Colonic mucosa (tissue), 4 donors: ENCODE results near the gene SLC16A13. TPM values are rescaled to one million over a fixed set of nuclear protein-coding genes. Genes with fewer than 3 reads are reported as not detected.

Experiments
- DNase-seq: peaks from one replicate; pipeline ENCODE4 v3.0.0-alpha.2; 2020
- H3K27ac ChIP-seq: fragments of 200-600 bp; one replicate; pipeline ENCODE4 v1.8.0; 2021
- H3K27me3 ChIP-seq: fragments of 200-600 bp; one replicate; pipeline ENCODE4 v1.8.0; 2021
- H3K36me3 ChIP-seq: fragments of 200-600 bp; one replicate; pipeline ENCODE4 v1.8.0; 2021
- H3K4me1 ChIP-seq: fragments of 200-600 bp; one replicate; pipeline ENCODE4 v1.8.0; 2021; ENCODE audit warnings: mild to moderate bottlenecking
- H3K4me3 ChIP-seq: fragments of 200-600 bp; one replicate; pipeline ENCODE4 v1.8.0; 2021
- H3K9ac ChIP-seq, 2 donors: one replicate each; pipeline ENCODE4 v1.7.0; 2013; ENCODE audit warnings: control low read depth in 2 of 2, low read depth in 2 of 2, low read length in 2 of 2
- H3K9me3 ChIP-seq: fragments of 200-600 bp; one replicate; pipeline ENCODE4 v1.8.0; 2021
- CTCF ChIP-seq: fragments of 200-600 bp; IDR thresholded peaks from one replicate; pipeline ENCODE4 v1.8.0; 2022; ENCODE audit warnings: antibody characterized with exemption, mild to moderate bottlenecking
- intact Hi-C: fragments of 100-400 bp; cut with DNase I; formaldehyde crosslinking; loops from one replicate; pipeline ENCODE4 v1.14.1; 2022
- total RNA-seq, 2 donors: library from RNA; stranded (reverse); fragmentation: NEBNext Ultra II Directional in 1 of 2; extraction: Animal tissue kit (Norgen Biotek cat#: 25700) in 1 of 2; gene quantifications; one replicate each; pipeline ENCODE4 v1.2.1, GENCODE V29; 2021
- donor health status: healthy.
- donor health status: DM: no; HTN: no; CAD: no.
- donor health status: DM: no; HTN: no; CAD: no.

The SLC16A13 gene
- total RNA-seq, 2 donors from 2014 or later: 11.0 to 13.9 TPM

- Histone ChIP-seq H3K9me3 (no peaks in the 10 kb centered on the region), H3K27me3 (no peaks in the 10 kb centered on the region), H3K4me1 (no peaks in the 10 kb centered on the region), H3K27ac (no peak overlapping the region), H3K9ac (no peak overlapping the region), H3K36me3 (no peaks in the 10 kb centered on the region), H3K4me3 (no peak overlapping the region)
- no peak for TF ChIP-seq CTCF
- intact Hi-C loops: no loop called here
- no peak for DNase-seq
Measured at GRCh38 chr17:7027335-7027734, 8.5 kb upstream of the SLC16A13 start.

- intact Hi-C loops: no loop called here
- no peak for DNase-seq
- Histone ChIP-seq H3K9ac (no peak overlapping the region), H3K36me3 (no peaks in the 10 kb centered on the region), H3K27ac (no peak overlapping the region), H3K4me1 (no peaks in the 10 kb centered on the region), H3K4me3 (no peak overlapping the region), H3K9me3 (no peaks in the 10 kb centered on the region), H3K27me3 (no peaks in the 10 kb centered on the region)
- TF ChIP-seq CTCF: no peak
Measured at GRCh38 chr17:7029096-7029495, 6.7 kb upstream of the SLC16A13 start.

DNA sequence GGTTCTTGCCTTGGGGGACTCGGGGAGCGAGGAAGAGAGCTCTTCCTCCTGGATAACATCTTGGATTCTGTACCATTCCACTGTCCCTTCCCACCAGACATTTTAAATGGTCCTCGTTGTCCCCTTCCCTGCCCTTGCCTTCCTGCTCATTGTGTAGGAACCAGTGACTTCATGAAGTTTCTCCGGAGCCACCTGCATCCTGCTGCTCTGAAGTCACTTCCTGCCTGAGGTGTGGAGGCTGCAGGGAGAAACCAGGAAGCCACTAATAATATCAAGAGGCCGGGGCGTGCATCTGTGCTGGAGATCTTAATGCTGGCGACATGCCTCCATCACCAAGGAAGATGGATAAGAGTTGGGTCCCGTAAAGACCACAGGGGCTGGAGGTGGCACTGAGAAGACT is 6.2 kb upstream of the SLC16A13 start:
- Histone ChIP-seq H3K4me3 (no peak overlapping the region), H3K9me3 (no peaks in the 10 kb centered on the region), H3K4me1 (no peaks in the 10 kb centered on the region), H3K27me3 (no peaks in the 10 kb centered on the region), H3K36me3 (no peaks in the 10 kb centered on the region), H3K9ac (no peak overlapping the region), H3K27ac (no peak overlapping the region)
- no peak for DNase-seq
- intact Hi-C loops: no loop called here
- no peak for TF ChIP-seq CTCF

DNA sequence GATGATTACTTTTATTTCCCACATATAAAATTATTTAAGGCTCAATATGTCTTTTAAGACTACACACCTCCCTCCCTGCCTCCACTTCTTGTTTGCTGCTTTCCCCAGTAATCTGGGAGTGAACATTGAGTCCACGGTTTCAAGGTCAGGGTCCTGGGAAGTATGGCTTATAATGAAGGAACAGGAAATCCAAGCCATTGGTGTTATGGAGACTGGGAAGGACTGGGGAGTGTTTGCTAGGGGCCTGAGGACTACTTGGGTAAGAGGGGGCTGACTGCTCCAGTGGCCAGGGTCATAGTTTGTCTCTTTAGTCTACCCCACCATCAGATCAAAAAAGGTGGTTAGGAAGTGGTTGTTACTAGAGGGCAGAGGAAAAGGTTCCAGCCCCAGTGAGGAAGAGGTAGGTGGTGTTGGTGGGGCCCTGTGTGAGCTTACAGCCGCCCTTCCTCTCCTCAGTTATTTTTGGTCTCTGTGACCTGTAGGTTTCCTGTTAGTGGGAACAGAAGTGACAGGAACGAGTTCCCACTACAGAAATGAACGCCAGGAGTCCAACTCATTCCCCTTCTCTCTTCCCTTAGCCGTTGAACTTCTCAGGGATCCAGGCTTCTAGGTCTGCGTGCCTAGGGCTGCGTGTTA is 742 bp upstream of the SLC16A13 start:
- peak overlapping the region; percentile 88 for H3K4me3 ChIP-seq
- intact Hi-C loops: no loop called here
- no peak for DNase-seq
- H3K27ac ChIP-seq: peak overlapping the region; percentile 83
- H3K36me3 ChIP-seq: no peaks in the 10 kb centered on the region
- no peaks in the 10 kb centered on the region for H3K9me3 ChIP-seq
- peak overlapping the region; percentile 15 to 59 for H3K9ac ChIP-seq
- peaks cover 7% of the 10 kb centered on the region for H3K4me1 ChIP-seq
- H3K27me3 ChIP-seq: no peaks in the 10 kb centered on the region
- no peak for TF ChIP-seq CTCF

- no peak overlapping the region for H3K4me3 ChIP-seq
- peaks cover 17% of the 10 kb centered on the region for H3K4me1 ChIP-seq
- no peaks in the 10 kb centered on the region for H3K36me3 ChIP-seq
- no peak for DNase-seq
- peaks cover 7% of the 10 kb centered on the region for H3K27me3 ChIP-seq
- no peak for TF ChIP-seq CTCF
- no peaks in the 10 kb centered on the region for H3K9me3 ChIP-seq
- no peak overlapping the region for H3K27ac ChIP-seq
- H3K9ac ChIP-seq: no peak overlapping the region
- intact Hi-C loops: no loop called here
Measured at GRCh38 chr17:7038025-7038862, 2.4 kb downstream of the SLC16A13 start.
